ENCODE data around the gene ELAPOR1.

DNA sequence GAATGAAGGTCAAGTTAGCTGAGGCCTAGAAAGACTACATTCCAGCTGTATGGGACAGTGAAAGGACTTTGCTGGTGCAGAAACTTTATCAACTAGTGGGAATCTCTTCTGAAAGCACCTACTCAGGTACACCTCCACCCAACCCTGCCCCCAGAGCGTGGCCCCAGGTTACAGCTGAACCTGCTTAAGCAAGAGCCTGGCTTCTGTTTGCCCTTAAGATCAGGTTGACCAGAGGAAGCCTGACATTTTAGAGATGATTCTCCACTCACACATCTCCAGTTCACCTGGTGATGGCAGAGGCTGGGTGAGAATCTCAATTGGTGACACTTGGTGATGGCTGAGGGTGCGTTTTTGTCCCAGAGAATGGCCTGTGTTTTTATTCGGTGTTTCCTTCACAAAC is 24.0 kb downstream of the ELAPOR1 start:
- TF ChIP-seq, protein P1, sequence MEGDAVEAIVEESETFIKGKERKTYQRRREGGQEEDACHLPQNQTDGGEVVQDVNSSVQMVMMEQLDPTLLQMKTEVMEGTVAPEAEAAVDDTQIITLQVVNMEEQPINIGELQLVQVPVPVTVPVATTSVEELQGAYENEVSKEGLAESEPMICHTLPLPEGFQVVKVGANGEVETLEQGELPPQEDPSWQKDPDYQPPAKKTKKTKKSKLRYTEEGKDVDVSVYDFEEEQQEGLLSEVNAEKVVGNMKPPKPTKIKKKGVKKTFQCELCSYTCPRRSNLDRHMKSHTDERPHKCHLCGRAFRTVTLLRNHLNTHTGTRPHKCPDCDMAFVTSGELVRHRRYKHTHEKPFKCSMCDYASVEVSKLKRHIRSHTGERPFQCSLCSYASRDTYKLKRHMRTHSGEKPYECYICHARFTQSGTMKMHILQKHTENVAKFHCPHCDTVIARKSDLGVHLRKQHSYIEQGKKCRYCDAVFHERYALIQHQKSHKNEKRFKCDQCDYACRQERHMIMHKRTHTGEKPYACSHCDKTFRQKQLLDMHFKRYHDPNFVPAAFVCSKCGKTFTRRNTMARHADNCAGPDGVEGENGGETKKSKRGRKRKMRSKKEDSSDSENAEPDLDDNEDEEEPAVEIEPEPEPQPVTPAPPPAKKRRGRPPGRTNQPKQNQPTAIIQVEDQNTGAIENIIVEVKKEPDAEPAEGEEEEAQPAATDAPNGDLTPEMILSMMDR (IDR thresholded peaks at IDR 0.05; ENCODE audit: low read length) = no peak
- TF ChIP-seq EZH2phosphoT487 (IDR thresholded peaks at IDR 0.05; ENCODE audit: low read length) = no peak
- no peak for TF ChIP-seq EZH2 (optimal IDR thresholded peaks at IDR 0.05; ENCODE audit: low read depth, low read length)
